Measurements from ENCODE around the gene CNNM3.

Gene CNNM3

DNA sequence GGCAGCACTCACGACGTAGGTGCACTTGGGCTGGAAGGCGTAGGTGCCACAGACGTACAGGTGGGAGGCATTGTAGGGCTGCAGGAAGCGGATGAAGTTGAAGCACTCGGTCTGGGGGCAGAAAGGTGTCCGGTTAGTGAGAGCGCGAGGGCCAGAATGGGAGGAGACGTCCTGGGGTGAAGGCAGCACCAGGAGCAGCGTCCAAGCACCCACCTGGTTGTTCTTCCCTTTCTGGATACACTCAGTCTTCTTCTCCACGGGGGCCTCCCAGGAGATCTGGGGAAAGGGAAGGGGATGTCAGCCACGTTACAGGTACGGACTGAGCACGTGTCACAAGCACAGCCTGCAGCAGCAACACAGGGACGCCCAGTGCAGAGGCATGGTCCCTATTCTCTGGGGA, 49.6 kb downstream of the CNNM3 start:
- no peak for DNase-seq (ENCODE audit: low read depth)

DNA sequence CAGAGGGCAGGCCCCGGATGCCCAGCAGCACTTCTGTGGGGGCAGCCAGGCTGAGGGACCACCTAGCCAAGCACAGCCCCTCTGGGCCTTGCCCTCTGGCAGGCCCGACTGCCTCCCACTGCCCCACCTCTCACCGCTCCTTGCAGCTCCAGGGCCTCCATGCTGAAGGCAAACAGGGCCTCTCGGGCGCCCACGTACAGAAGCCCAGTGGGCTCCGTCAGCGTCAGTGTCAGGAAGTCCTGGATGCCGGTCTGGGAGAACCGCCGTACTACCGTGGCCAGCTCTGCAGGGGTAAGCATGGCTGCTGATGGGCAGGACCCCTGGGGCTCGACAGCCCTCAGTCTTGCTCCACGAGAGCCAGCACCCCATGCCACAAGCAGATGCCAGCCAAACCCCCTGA, 50.1 kb downstream of the CNNM3 start:
- no peak for DNase-seq (ENCODE audit: low read depth)

DNA sequence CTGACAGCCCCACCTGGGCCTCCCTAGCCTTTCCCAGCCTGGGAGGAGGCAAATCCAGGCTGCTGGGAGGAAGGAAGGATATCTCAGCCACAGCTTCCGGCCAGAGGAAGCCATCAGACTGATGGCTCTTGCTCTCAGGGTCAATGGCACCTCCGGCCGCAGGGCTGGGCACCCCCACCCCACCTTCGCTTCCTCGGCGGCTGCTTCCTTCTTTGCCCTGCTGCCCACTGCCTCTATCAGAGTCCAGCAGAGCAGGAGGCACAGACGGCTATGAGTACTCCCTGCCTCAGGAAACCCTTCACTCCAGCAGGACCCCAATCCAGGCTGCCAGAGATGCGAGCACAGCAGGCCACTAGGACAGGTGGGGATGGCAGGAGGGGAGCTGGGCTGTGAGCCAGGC, 50.5 kb downstream of the CNNM3 start:
- no peak for DNase-seq (ENCODE audit: low read depth)

DNA sequence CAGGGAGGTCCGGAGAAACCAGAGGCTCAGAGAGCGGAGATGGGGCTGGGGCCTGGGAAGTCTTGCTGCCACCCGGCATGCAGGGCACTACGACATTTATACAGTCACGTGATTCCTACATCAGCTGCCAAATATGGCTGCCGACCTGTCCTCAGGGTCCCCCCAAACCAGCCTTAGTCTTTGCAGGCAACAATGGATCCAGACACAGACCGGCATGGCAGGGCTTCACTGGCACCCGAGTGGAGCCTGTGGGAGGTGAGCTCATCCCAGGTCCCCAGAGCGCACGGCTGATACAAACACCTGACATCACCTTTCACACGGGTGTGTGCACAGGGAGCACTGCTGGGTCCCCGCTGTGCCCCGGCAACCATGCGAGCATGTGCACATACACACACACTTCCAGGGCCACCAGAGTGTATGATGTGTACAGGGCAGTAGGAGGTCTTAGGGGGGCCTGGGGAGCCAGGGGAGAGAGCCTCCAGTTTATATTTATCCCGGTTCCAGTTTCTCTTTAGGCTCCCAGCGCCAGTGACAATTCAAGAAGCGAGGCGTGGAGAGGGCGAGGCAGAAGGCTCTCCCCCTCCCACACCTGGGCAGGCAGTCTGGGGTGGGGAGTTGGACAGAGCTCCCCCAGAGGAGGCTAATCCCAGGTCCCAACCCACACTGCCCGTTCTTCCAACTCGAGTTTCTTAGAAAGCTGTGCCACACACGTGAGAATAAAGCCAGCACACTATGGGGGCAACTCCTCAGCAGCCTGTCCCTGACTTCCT, 51.1 kb downstream of the CNNM3 start:
- DNase-seq (ENCODE audit: low read depth): no peak

DNA sequence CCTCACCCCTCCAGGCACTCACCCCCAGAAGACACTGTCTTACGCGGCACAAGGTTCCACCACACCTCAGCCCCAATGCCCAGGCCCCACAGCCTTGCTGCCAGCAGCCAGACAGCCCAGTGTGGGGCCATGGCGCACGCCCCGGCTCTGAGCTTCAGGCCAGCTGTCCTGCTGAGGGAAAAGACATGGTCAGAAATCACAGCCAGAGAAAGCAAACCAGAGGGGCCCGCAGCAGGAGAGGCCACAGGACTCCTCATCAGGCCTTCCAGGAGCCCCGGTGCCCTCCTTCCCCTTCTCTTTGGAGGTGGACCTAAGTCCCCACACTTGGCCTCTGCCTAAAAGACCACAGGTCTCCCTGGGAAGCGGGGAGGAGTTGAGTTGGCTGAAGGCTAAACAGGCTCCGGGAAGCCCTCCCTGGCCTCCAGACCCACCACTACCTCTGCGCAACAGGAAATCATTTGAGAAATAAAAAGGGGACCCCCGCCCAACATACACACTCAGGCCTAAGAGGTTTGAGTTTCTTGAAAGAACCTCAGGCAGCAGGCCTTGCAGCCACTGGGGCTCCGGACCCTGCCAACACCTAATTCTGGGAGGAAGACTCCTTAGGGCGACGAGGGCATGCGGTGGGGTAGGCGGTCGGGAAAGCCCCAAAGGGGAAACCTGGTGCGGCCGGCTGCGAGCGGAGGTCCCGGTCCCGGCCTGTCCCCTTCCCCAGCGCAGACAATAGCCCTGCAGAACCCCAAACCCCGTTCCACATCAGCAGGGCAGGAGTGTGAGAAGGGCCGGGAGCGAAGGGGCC, 51.9 kb downstream of the CNNM3 start:
- DNase-seq (ENCODE audit: low read depth): no peak

DNA sequence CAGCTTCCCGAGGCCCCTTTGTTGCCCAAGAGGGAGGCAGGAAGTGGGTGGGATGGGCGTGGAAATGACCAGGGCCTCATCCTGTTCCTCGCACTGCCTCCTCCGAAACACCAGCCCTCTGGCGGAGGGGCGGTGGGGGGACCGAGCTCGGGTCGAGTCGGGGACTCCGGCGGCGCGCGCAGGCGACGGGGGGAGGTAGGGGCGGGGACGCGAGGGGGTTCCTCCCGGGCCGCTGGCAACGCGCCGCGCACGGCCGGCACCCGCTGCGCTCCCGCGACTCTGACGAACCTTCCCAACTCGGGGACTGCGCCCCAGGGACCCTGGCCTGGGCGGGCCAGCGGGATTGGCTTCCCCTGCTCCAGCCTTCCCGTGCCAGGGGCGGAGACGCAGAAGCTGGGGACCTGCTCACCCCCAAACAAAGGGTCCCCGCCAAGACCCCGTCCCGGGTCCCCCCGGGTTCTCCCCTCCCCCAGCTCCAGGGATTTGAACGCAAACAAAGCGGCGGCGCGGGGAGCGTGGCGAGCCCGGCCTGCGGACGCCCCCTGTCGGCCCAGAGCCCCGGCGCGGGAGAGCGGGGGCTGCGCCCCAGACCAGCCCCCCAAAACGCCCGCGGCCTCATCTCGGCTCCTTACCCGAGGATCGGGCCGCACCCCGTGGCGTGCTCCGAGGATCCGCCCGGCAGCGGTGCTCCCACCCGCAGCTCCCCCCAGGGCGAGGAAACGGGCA, 52.6 kb downstream of the CNNM3 start:
- DNase-seq (ENCODE audit: low read depth): peak; percentile 56

DNA sequence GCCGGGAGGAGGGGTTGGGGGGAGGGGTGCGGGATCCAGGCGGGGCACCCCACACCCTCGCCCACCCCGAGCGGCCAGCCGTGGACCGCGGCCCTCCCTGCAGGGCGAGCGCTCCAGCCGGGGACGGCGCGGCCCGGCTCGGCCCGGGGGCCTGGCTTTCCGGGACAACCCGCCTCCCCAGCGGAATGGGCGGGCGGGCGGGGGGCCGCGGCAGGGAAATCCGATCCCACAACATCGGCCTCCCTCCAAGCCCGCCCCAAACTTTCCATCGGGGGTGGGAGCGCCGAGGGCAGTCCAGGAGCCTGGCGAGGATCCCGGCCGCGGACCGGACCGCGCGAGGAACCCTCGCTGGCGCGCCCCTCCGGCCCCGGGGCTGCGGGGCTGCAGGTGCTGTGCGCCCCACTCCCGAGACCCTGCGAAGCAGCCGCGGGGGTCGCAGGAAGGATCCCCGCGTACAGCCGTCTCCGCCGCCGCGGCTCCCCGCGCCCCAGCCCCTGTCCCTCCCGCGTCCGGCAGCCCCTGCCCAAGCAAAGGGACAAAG, 53.3 kb downstream of the CNNM3 start:
- DNase-seq (ENCODE audit: low read depth): no peak

DNA sequence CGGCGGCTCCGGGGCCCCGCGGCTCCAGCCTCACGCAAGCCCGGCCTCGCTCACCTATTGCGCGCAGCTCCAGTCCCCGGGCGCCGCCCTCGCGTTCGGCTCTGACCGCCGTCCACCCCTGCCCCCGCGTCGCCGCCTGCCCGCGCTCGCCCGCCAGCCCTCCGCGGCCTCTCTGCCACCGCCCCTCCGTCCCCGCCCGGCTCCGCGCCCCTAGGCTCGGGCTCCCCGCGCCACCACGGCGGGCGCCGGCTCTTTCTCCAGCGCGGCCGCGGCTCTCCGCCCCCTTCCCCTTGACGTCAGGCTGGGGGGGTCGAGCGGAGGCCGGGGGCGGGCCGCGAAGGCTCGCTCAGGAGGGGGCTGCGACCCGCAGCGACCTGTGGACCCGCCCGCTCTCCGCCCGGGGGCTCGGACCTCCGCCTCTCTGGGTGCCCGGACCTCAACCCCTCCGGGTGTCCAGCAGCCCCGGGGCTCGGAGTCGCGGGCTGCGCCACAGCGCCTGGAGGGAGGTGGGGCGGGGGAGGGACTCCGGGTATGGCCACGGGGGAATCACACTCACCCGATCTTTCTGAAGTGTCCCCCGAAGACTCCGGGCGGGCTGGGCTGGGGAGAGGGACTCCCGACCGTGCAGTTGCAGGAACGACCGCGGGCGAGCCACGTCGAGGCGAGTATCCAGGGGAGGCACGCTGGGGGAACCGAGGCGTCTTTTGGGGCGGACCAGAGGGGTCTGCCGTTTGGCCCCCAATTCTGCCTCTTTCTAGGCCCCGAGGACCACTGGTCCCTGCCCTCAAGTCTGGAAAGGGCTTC, 54.0 kb downstream of the CNNM3 start, which contains the start of gene SEMA4C:
SEMA4C (minus strand) TSS at position 259 of the 804 bp plus-strand sequence. CDS start 2,194 bp downstream, outside the sequence.
- no peak for DNase-seq (ENCODE audit: low read depth)

DNA sequence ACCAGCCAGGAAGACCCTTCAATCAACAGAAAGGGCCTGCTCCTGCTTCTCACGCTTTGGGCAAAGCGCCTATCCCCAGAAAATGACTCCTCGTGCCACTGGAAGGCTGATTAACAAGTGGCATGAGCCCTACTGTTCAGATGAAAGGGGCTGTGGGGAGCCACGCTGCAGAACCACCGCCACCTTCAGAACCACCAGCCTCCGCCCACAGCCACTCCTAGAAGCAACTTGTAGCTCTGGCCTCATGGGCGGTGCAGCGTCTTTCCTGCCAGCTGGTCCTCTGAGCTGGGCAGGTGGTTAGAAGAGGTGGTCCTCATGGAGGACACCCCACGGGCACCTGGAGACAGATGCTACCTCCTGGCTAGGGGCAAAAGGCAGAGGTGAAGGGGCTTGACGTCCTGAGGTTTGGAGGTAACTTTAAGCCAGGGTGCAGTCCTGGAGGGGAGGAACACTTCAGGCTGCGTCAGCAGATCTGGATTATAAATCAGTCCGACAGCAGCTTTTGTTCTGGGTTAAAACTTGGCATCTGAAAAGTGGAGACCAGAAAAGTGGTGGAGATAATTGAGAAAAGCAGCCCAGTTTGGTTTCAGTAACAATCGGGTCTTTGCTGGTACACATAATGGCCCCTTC, 54.7 kb downstream of the CNNM3 start:
- no peak for DNase-seq (ENCODE audit: low read depth)

DNA sequence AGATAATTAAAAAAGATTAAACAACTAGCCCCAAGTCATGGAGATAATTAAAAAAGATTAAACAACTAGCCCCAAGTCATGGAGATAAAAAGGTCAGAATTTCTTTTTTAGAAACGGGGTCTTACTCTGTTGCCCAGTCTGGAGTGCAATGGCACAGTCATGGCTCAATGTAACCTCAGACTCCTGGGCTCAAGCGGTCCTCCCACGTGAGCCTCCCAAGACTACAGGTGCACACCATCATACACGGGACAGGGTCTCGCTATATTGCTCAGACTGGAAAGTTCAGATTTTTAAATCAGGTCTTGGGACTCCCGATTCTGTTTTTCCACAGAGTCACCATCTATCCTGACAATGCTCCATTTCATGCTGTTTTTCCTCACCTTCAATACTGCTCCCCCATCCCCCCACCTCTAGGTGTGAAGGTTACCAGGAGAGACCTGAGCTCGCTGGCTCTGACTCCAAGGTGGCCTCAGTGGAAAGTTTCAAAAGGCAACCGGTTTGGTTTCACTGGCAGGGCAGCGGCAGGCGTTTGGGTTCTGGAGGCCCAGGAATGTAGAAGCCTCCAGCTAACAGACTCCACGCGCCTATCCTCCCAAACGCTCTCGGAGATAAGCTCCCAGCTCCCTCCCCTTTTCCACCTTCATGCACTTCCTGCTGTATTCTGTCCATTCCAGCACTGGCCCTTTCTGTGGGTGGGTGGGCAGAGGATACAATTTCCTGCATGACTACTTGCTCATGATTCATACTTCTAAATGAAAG, 56.7 kb downstream of the CNNM3 start:
- no peak for DNase-seq (ENCODE audit: low read depth)

DNA sequence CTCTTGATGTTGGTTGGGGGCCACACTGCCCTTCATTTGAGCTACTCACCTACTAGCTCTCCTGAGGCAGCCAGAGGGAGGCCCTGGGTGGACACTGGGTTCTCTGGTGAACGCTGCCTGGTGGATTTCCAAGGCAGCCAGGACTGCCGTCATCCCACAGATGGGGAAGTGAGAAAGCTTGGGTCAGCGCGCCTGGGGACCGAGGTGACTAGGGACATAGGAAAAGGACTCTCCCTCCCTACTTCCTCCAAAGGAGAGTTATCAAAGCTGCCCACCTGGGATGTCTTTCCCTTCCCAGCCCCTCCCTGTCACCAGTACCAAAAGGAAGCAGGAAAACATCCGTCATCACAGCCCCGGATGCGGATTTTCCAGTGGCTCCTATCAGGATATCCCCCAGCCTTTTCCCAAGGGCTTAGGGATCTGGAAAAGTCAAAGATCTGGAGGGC, 57.6 kb downstream of the CNNM3 start:
- no peak for DNase-seq (ENCODE audit: low read depth)

DNA sequence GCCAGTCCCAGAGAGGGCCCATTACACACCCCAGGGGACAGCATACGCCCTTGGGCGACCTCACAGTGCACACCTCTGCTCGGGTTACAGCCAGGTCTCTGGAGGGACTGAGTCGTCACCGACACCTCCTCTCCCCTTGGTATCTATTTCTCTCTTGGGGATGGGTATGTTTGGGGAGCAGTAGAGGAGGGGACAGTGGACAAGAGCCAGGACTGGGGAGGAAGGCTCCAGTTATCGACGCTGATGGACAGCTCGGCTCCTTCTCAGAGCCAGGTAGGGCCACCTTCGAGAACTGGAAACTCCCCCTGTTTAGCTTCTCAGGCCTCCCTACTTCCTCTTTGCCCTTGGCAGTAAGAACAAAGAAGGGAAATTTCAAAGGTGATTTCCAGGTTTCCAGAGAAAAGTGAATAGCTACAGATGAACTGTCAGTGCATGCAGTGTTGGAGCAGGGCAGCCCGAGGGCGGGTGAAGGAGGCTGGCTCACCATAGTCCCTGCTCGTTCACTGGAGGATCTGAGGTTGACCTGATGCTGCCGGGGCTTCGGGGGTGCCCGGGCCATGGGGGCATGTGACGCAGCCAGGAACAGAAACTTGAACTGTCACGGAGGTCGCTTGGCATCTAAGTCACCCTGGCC, 58.2 kb downstream of the CNNM3 start:
- no peak for DNase-seq (ENCODE audit: low read depth)

DNA sequence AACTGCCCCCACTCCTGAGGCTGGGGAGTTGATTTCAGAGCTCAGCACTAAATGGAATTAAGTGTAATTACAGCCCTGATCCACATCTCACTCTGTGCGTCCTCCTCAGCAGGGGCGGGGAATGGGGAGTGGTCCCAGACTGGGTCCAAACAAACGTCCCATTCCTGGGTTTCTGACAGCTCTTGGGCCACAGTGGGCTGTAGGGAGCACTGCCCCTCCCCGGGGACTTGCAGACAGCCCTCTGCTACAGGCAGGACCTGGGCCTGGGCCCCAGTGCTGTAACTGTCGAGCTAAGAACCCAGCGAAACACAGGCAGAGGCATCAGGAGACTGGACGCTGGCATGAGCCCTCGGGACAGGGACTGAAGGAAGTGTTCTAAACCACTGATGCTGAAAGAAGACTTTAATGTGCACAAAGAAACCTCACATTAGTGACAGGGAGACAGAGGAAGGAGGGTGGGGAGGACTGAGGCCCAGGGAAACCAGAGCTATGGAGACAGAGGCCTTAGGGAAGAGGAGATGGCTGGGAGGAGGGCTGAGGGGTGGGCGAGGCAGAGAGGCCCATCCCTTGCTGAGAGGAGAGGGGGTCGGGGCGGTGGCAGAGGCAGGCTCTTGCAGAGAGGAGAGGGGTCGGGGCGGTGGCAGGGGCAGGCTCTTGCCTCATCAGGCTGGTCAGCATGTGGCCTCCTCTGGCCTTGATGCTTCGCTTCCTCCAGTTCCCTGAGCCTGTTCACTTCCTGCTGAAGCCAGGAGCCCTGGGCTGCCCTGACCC, 59.6 kb downstream of the CNNM3 start:
- no peak for DNase-seq (ENCODE audit: low read depth)

DNA sequence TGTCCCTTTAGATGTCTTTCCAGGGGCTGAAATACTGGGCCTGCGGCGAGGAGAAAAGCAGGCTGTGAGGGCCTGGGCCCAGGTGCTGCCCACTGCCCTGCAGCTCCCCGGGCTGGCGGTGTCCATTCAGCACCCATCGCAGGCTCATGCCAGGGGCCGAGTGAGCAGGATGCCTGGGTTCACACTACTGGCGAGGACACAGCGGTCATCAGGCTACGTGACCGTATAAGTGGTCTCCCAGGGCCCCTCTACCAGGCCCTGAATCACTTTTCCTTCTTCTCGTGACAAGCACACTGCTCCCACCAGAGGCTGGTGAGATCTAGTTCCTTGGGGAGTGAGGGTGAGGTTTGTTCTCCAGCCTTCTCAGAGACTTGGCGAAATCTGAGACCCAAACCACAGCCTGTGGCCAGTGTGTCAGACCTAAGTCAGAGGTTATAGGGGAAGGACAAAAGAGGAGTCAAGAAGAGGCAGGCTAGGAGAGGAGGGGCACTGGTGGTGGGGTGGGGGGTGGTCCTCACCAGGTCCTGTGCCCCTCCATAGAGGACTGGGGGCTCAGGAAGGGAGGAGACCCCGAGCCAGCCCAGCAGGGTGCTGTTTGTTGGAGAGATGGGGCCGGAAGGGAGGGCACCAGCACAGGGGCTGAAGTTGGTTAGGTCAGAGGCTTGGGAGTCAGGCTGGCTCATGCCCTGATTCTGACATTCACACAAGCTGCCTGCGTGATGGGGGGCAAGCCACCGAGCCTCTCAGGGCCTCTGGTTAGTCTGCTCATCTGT, 60.4 kb downstream of the CNNM3 start:
- no peak for DNase-seq (ENCODE audit: low read depth)

DNA sequence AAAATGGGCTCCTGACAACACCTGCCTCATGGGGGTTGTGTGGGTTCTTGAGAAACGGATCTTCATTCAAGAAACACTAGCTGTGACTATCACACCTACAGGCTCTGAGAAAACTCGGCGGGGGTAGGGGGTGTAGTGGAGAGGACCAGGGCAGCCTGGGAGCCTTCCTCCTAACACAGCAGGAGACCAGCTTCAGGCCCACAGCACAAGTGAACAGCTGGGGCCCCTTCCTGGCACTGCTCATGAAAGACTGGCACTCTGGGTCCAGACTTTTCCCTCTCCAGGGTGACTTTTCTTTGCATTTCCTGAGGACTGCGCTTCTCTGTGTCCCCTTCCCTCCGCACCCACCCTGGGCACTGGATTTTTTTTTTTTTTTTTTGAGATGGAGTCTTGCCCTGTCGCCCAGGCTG, 61.0 kb downstream of the CNNM3 start:
- no peak for DNase-seq (ENCODE audit: low read depth)

DNA sequence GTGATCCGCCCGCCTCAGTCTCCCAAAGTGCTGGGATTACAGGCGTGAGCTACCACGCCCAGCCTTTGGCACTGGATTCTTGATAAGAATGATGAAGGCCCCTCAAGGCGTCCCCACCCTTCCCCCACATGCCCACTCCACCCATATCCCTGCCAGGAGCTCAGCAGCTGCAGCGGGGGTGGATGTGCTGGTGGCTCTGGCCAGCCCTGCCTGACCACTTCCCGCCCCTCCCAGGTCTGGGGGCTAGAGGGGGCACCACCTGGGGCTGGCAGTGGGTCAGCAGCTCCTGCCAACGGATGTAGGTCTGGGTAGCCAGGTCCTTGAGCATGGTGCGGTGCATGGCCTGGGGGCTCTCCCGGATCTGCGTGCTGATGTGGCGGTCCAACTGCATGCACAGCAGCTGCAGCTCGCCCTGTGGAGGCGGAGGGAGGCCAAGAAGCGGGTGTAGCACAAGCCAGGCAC, 61.6 kb downstream of the CNNM3 start:
- DNase-seq (ENCODE audit: low read depth): no peak

DNA sequence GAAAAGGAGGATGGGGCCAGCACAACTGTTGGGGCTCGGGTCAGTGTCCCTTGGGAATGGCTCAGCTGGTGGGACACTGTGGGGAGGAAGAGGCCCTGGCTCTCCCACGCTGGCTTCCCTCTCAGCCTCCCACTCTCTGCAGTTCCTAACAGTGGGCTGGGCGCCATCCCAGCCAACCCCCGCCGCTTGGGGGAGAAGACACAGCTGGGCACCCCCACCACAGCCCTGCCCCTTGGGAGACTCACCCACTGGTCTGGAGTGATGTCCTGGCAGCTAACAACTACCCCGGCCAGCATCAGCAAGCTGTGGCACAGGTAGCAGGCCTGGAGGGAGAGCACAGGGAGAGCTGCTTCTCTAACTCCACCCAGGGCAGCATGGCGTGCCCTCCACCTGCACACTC, 62.1 kb downstream of the CNNM3 start:
- DNase-seq (ENCODE audit: low read depth): no peak
